Pancreas (tissue), 10 donors: Measurements from ENCODE around the gene REC8. TPM values are rescaled to one million over a fixed set of nuclear protein-coding genes. Genes with fewer than 3 reads are reported as not detected.

Experiments used
- ATAC-seq, 4 donors: fragments of 200-7000 bp; cut with Tn5 transposase; one replicate each; pipeline versions ENCODE4 v1.8.0 to v1.9.1; 2020; ENCODE audit warnings: mild to moderate bottlenecking in 4 of 4, moderate library complexity in 4 of 4
- DNase-seq, 6 donors: peaks; one replicate each; pipeline ENCODE4 v3.0.0-alpha.2; 2020
- FAIRE-seq: peaks from 2 replicates; lab custom pipeline; 2012; peaks lifted over from hg19 to GRCh38; lab: Jason Lieb, UNC
- H3K27ac ChIP-seq, 4 donors: fragments of 200-600 bp; sonication (generic); 1 replicate in 3 of 4; 2 replicates in 1 of 4; pipeline versions ENCODE4 v1.5.0 to v1.8.0; 2020
- H3K27me3 ChIP-seq, 4 donors: fragments of 200-600 bp; one replicate each; pipeline ENCODE4 v1.8.0; 2021
- H3K36me3 ChIP-seq, 3 donors: fragments of 200-600 bp; sonication (generic) in 1 of 3; one replicate each; pipeline versions ENCODE4 v1.5.0 to v1.8.0; 2020 to 2021
- H3K4me1 ChIP-seq, 3 donors: fragments of 200-600 bp; one replicate each; pipeline ENCODE4 v1.8.0; 2021
- H3K4me3 ChIP-seq, 4 donors: fragments of 200-600 bp; sonication (generic) in 2 of 4; one replicate each; pipeline versions ENCODE4 v1.5.0 to v1.8.0; 2020 to 2021
- H3K9me3 ChIP-seq, 4 donors: fragments of 200-600 bp; one replicate each; pipeline ENCODE4 v1.8.0; 2021
- WGBS, 2 donors: extraction: QIAGEN DNeasy Blood & Tissue Kit; methylation state at CpG; one replicate each; pipeline ENCODE4 v1.1.7; 2013; 5-methylcytosine and 5-hydroxymethylcytosine counted together
- intact Hi-C, 3 donors: fragments of 100-400 bp; cut with DNase I; formaldehyde crosslinking; loops; one replicate each; pipeline versions ENCODE4 v1.11.1 to v1.14.2; 2022
- polyA plus RNA-seq, 2 donors: library from polyadenylated mRNA; stranded (reverse); fragments of 200-250 nt; gene quantifications; one replicate each; pipeline ENCODE4 v1.2.3, GENCODE V29; 2013
- total RNA-seq, 6 donors: library from RNA; stranded (reverse); fragmentation: NEBNext Ultra II Directional in 4 of 6; extraction: Animal tissue kit (Norgen Biotek cat#: 25700) in 4 of 6; gene quantifications; one replicate each; pipeline versions ENCODE4 v1.2.1 to v1.2.4, GENCODE V29; 2021 to 2023
- TF ChIP-seq, protein P1 (sequence below), 4 donors: fragments of 200-600 bp; sonication (generic) in 3 of 4; IDR thresholded peaks; one replicate each; pipeline versions ENCODE4 v1.5.0 to v1.8.0; 2021; ENCODE audit warnings: antibody characterized with exemption in 4 of 4
- donor health status: healthy with polysubstance abuse.
- donor health status: DM: no; HTN: no; CAD: no; lungs with moderate emphysema.
- donor health status: DM: no; HTN: no; CAD: no.
- donor health status: control.
- donor health status: control.
- donor health status: Bipolar disorder and iron deficiency.
- donor health status: DM: yes; HTN: yes; CAD: no.
- donor health status: DM: no; HTN: no; CAD: no.
- donor health status: DM: no; HTN: no; CAD: no.
- donor health status: DM: yes; HTN: yes; CAD: no.

Gene REC8
- total and polyA plus RNA-seq, 8 donors = 3.5 to 41.1 (median 5.1) TPM

DNA sequence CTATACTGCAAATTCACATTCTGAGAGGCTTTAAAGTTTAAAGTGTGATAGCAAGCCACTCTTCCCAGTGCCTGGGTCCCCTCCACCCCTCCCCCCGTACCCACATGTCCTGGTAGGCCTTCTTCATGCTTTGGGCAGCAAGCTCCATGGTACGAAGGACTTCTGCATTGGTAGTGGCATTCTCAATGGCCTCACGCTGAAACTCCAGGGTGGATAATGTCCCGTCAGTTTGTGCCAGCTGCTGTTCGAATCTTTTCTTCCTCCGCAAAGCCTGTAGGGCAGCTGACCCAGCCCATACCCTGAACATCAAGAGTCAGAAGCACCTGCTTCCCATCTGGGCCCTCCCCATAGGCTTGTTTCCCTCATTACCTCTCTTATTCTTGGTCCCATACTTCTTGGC is 39.4 kb downstream of the REC8 start:
- TF ChIP-seq, protein P1, sequence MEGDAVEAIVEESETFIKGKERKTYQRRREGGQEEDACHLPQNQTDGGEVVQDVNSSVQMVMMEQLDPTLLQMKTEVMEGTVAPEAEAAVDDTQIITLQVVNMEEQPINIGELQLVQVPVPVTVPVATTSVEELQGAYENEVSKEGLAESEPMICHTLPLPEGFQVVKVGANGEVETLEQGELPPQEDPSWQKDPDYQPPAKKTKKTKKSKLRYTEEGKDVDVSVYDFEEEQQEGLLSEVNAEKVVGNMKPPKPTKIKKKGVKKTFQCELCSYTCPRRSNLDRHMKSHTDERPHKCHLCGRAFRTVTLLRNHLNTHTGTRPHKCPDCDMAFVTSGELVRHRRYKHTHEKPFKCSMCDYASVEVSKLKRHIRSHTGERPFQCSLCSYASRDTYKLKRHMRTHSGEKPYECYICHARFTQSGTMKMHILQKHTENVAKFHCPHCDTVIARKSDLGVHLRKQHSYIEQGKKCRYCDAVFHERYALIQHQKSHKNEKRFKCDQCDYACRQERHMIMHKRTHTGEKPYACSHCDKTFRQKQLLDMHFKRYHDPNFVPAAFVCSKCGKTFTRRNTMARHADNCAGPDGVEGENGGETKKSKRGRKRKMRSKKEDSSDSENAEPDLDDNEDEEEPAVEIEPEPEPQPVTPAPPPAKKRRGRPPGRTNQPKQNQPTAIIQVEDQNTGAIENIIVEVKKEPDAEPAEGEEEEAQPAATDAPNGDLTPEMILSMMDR (IDR thresholded peaks at IDR 0.05) = no peak
- no peak for ATAC-seq
- Histone ChIP-seq H3K36me3 (peaks cover 0 to 13% (median 3%) of the 10 kb centered on the region in 3 donors), H3K9me3 (no peaks in the 10 kb centered on the region), H3K27me3 (no peaks in the 10 kb centered on the region), H3K4me1 (peaks cover 0 to 8% (median 5%) of the 10 kb centered on the region in 3 donors), H3K27ac (no peak overlapping the region), H3K4me3 (no peak overlapping the region)
- no peak for DNase-seq
- WGBS, 2 donors = 85 to 95% methylated on average over 6 of the region's 6 CpGs
- intact Hi-C loops = no loop called here
- FAIRE-seq = no peak

DNA sequence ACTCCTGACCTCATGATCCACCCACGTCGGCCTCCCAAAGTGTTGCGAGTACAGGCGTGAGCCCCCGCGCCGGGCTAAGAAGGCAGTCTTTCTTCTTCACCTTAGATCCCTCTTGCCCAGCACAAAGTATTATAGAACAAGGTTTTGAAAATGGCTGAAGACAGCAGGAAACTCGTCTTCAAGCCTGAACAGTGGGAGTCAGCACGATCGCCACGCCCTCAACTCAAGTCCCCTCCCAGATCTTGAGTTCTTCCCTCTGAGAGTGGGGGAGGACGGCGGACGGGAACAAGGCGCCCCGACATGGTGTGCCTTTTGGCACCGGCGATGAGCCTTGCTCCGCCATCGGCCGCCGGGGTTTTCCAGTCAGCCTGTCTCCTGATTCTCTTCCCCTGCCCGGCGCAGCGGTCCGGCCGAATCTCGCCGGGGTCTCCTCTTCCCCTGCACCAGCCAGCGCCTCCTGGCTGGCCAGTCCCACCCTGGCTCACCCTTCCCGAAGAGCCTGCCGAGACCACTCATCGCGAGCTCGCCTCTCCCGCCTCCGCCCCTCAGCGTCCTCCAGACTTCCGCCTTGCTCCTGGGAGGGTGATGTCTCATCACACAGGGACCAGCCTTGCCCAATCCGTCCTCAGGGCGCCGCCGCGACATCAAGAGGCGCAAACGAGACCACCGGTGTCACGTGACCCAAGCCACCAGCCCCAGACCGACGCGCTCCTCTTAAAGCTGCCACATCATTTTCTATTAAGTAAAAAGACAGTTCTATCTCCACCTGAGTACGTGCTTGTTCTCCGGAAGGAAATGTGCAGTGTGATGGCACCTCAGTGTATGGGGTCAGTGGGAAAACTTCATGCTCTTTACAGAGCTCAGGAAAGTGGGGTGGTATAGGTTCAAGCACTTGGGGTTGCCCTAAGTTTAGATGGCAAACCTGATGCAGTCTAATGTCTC is 41.3 kb downstream of the REC8 start, which contains the start of gene CHMP4A:
Gene CHMP4A (minus strand): TSS at position 565 of the 942 bp plus-strand sequence. CDS start 49 bp downstream, at position 516.
- Histone ChIP-seq H3K27ac (peak within 1 kb of the TSS; percentile 85 to 97 (median 96)), H3K4me1 (peaks cover 0 to 8% (median 5%) of the 10 kb centered on the region in 3 donors), H3K27me3 (no peaks in the 10 kb centered on the region), H3K9me3 (no peaks in the 10 kb centered on the region), H3K36me3 (peaks cover 0 to 13% (median 3%) of the 10 kb centered on the region in 3 donors), H3K4me3 (peak within 1 kb of the TSS; percentile 46 to 75 (median 71))
- intact Hi-C loops = no loop called here
- 3 to 4% methylated on average over 53 of the region's 53 CpGs for WGBS, 2 donors
- TF ChIP-seq, protein P1 (IDR thresholded peaks at IDR 0.05) = no peak
- DNase-seq (peak; percentile 91 to 97 (median 92)), ATAC-seq (peak; percentile 82 to 91 (median 86)), FAIRE-seq (no peak)

DNA sequence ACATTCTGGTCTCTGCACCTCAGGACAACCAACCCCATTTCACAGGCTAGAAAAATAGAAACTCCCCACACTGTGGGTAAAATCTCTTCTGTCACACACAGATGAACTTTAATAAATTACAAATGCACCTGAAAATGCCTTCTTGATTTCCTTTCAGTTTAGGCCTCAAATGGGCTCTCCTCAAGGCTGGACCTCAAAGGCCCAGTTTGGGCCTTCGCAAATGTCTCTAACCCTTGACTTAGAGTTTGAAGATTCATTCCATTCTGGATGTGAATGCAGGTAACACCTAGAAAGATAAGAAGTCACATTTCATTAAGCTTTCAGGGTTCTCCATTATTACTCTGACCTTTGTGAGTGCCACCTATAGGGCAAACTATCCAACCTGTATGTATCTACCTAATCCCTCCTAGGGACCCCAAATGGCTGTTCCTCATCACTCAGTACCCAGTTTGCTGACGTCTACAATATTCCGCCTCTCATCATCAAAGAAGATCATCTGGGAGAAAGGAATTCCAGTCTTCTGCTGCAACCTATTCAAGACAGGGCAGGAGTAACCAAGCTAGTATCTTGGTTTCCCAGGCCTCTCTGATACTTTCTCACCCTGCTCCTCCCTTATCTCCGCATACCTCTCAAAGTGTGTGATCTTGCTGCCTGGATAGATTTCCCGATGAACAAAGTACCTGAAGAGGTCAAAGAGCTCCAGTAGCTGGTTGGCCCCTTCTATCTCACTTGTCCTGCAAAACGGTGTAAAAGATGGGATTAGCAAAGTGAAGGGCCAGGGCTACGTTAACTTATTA is 42.2 kb downstream of the REC8 start:
- FAIRE-seq = no peak
- Histone ChIP-seq H3K27me3 (no peaks in the 10 kb centered on the region), H3K36me3 (peaks cover 0 to 13% (median 0%) of the 10 kb centered on the region in 3 donors), H3K27ac (peak overlapping the region; percentile 85 to 97 (median 96)), H3K4me3 (peak overlapping the region in 2 of 4 donors; percentile 73 to 75), H3K4me1 (peaks cover 0 to 8% (median 5%) of the 10 kb centered on the region in 3 donors), H3K9me3 (no peaks in the 10 kb centered on the region)
- no peak for DNase-seq
- intact Hi-C loops = no loop called here
- 86% methylated on average over 7 of the region's 7 CpGs for WGBS, 2 donors
- TF ChIP-seq, protein P1 (IDR thresholded peaks at IDR 0.05) = no peak
- no peak for ATAC-seq

DNA sequence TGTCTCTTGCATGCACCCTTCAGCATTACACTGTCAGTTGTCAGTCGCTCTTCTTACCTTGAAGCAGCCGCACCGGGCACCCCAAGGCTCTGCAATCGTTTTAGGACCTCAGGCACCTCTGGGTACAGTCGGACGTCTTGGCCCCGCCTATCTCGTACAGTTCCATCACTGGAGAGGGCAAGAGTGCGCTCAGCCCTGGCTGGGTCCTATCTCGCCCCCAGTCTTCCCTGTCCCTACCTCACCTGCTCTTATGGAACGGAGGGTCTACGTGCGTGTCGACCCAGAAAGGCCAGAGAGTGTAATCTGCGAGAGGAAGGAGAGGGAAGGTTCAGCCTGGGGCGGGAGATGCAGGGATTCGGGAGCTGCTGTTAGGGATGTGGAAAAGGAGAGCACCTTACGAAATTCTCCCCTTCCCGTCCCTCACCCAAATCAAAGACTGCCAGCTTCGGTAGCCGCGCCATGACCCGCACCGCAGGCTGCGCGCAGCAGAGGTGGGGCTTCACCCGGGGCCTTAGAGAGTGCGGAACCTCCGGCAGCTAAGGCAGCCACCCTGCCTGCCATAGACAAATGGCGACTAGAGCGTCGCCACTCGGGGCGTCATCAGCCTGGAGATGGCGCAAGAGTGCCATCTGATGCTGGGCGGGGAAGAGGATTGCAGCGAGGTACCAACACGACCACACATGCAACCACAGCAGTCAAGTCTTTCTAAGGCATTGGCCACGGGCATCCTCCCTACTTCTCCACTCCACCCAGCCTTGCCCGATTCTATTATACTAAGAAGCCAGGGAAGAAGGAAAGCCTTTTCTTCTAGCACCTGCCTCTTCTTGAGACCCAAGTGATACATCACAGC is 43.8 kb downstream of the REC8 start, which contains the start of gene MDP1:
Gene MDP1 (minus strand): TSS at position 572 of the 850 bp plus-strand sequence. CDS start 111 bp downstream, at position 461.
- TF ChIP-seq, protein P1 (IDR thresholded peaks at IDR 0.05) = no peak
- whole genome bisulfite sequencing, 2 donors = 0 to 1% methylated on average over 36 to 40 of the region's 40 CpGs
- Histone ChIP-seq H3K4me3 (peak within 1 kb of the TSS; percentile 51 to 68 (median 66)), H3K27me3 (no peaks in the 10 kb centered on the region), H3K9me3 (no peaks in the 10 kb centered on the region), H3K27ac (peak within 1 kb of the TSS; percentile 61 to 89 (median 82)), H3K4me1 (peaks cover 0 to 8% (median 5%) of the 10 kb centered on the region in 3 donors), H3K36me3 (peaks cover 0 to under 1% (median 0%) of the 10 kb centered on the region in 3 donors)
- peak; percentile 80 to 88 (median 84) for DNase-seq
- intact Hi-C loops = no loop called here
- no peak for FAIRE-seq
- ATAC-seq = peak; percentile 81 to 89 (median 87)
